Tibial artery (tissue), 4 donors: ENCODE measurements around the gene LRP1B.

Experiments
- DNase-seq, 2 donors: peaks; one replicate each; pipeline ENCODE4 v3.0.0-alpha.2; 2019
- H3K27ac ChIP-seq, 2 donors: fragments of 200-600 bp; sonication (generic) in 1 of 2; 1 replicate in 1 of 2; 2 replicates in 1 of 2; pipeline ENCODE4 v1.5.1; 2018 to 2019; ENCODE audit warnings: mild to moderate bottlenecking in 1 of 2
- H3K27me3 ChIP-seq, 2 donors: fragments of 200-600 bp; sonication (generic) in 1 of 2; one replicate each; pipeline versions ENCODE4 v1.5.1 to v1.6.0; 2016 to 2019
- H3K36me3 ChIP-seq, 3 donors: fragments of 200-600 bp; sonication (generic) in 2 of 3; one replicate each; pipeline ENCODE4 v1.5.1; 2016 to 2019; ENCODE audit warnings: mild to moderate bottlenecking in 2 of 3
- H3K4me1 ChIP-seq, 4 donors: fragments of 200-600 bp; sonication (generic) in 2 of 4; 1 replicate in 3 of 4; 2 replicates in 1 of 4; pipeline ENCODE4 v1.5.1; 2016 to 2019
- H3K4me3 ChIP-seq, 2 donors: fragments of 200-600 bp; sonication (generic) in 1 of 2; 1 replicate in 1 of 2; 2 replicates in 1 of 2; pipeline ENCODE4 v1.5.1; 2018 to 2019; ENCODE audit warnings: mild to moderate bottlenecking in 2 of 2
- H3K9me3 ChIP-seq, 3 donors: fragments of 200-600 bp; sonication (generic) in 1 of 3; one replicate each; pipeline ENCODE4 v1.5.1; 2016 to 2019
- intact Hi-C: fragments of 100-400 bp; cut with DNase I; formaldehyde crosslinking; loops from one replicate; pipeline ENCODE4 v1.15.0; 2023; ENCODE audit warnings: low total_unique reads
- TF ChIP-seq, protein P1 (sequence below), 2 experiments: fragments of 200-600 bp in 1 of 2; fragments of 450-650 bp in 1 of 2; IDR thresholded peaks; one replicate each; pipeline ENCODE4 v1.5.1; 2017 to 2019; ENCODE audit warnings: antibody characterized with exemption in 2 of 2, mild to moderate bottlenecking in 1 of 2, moderate library complexity in 1 of 2

The LRP1B gene

DNA sequence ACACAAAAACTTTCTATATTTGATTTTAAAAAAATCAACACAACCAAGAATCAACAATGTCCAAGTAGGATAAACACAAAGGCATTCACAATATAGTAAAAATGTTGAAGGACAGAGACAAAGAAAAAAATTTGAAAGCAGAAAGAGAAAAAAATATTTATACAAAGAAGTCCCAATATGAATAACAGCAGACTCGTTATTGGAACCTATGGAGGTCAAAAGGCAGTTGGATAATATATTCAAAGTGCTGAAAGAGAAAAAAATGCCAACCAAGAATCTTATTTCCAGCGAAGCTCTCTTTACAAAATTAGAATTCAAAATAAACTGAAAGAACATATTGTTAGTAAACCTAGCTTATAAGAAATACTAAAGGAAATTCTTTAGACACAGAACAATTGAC, 859.5 kb downstream of the LRP1B start:
- Histone ChIP-seq H3K27me3 (no peaks in the 10 kb centered on the region), H3K27ac (no peak overlapping the region), H3K36me3 (no peaks in the 10 kb centered on the region), H3K4me1 (no peaks in the 10 kb centered on the region), H3K4me3 (no peak overlapping the region), H3K9me3 (no peaks in the 10 kb centered on the region)
- intact Hi-C loops: no loop called here
- TF ChIP-seq, protein P1, sequence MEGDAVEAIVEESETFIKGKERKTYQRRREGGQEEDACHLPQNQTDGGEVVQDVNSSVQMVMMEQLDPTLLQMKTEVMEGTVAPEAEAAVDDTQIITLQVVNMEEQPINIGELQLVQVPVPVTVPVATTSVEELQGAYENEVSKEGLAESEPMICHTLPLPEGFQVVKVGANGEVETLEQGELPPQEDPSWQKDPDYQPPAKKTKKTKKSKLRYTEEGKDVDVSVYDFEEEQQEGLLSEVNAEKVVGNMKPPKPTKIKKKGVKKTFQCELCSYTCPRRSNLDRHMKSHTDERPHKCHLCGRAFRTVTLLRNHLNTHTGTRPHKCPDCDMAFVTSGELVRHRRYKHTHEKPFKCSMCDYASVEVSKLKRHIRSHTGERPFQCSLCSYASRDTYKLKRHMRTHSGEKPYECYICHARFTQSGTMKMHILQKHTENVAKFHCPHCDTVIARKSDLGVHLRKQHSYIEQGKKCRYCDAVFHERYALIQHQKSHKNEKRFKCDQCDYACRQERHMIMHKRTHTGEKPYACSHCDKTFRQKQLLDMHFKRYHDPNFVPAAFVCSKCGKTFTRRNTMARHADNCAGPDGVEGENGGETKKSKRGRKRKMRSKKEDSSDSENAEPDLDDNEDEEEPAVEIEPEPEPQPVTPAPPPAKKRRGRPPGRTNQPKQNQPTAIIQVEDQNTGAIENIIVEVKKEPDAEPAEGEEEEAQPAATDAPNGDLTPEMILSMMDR (IDR thresholded peaks at IDR 0.05): no peak
- no peak for DNase-seq

GRCh38 chr2:141264848-141265247, 866.0 kb downstream of the LRP1B start:
- intact Hi-C loops: no loop called here
- TF ChIP-seq, protein P1 (IDR thresholded peaks at IDR 0.05): no peak
- H3K4me1 ChIP-seq: no peaks in the 10 kb centered on the region

GRCh38 chr2:141260911-141261310, 869.9 kb downstream of the LRP1B start:
- no peak overlapping the region for H3K27ac ChIP-seq
- TF ChIP-seq, protein P1 (IDR thresholded peaks at IDR 0.05): no peak
- H3K36me3 ChIP-seq: no peaks in the 10 kb centered on the region
- H3K4me1 ChIP-seq: no peaks in the 10 kb centered on the region
- intact Hi-C loops: no loop called here
- no peak overlapping the region for H3K4me3 ChIP-seq
- no peaks in the 10 kb centered on the region for H3K27me3 ChIP-seq
- no peaks in the 10 kb centered on the region for H3K9me3 ChIP-seq
- DNase-seq: no peak

More at GRCh38 chr2:141264848-141265247, 866.0 kb downstream of the LRP1B start:
- H3K36me3 ChIP-seq: no peaks in the 10 kb centered on the region
- DNase-seq: no peak
- no peaks in the 10 kb centered on the region for H3K9me3 ChIP-seq
- H3K4me3 ChIP-seq: no peak overlapping the region
- H3K27me3 ChIP-seq: no peaks in the 10 kb centered on the region
- H3K27ac ChIP-seq: no peak overlapping the region

DNA sequence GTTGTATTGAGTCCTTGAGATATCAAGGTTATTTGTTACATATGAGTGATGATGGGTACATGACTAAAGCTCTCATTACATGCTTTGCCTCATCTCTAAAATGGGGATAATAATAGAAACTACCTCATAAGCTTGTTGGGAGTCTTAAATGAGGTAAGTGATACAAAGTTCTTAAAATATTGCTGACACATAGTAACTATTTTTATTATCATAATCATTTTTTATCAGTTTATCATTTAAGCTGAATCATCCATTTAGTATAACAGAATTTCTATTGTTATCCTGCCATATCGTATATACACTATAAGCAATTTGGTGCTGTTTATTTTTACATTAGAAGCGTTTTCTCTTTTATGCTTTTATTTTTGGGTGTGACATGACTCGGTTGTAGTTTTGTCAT, 871.1 kb downstream of the LRP1B start:
- intact Hi-C loops: no loop called here
- Histone ChIP-seq H3K27me3 (no peaks in the 10 kb centered on the region), H3K9me3 (no peaks in the 10 kb centered on the region), H3K36me3 (no peaks in the 10 kb centered on the region), H3K4me3 (no peak overlapping the region), H3K27ac (no peak overlapping the region), H3K4me1 (no peaks in the 10 kb centered on the region)
- DNase-seq: no peak
- TF ChIP-seq, protein P1 (IDR thresholded peaks at IDR 0.05): no peak

DNA sequence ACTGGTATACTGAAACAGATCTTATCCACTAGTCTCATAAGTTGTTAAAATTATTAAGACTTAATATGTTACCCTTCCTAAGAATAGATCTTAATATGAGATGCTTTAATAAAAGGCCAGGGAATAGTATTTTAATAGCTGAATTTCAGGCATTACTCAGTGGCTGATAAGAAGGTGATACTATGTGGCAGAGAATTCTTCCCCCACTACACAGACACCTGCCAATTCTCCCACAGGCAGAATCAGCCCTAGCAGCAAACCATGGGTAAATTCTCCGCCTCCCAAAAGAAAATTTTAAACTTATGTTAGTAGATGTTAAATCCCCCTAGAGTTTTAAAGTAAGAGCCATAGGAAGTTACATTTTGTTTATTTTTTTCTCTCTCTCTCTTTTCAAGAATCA, 888.8 kb downstream of the LRP1B start:
- TF ChIP-seq, protein P1 (IDR thresholded peaks at IDR 0.05): no peak
- Histone ChIP-seq H3K9me3 (no peaks in the 10 kb centered on the region), H3K36me3 (no peaks in the 10 kb centered on the region), H3K27me3 (no peaks in the 10 kb centered on the region), H3K4me3 (no peak overlapping the region), H3K27ac (no peak overlapping the region), H3K4me1 (no peaks in the 10 kb centered on the region)
- intact Hi-C loops: no loop called here
- DNase-seq: no peak

- no peaks in the 10 kb centered on the region for H3K36me3 ChIP-seq
- no peak overlapping the region for H3K4me3 ChIP-seq
- TF ChIP-seq, protein P1 (IDR thresholded peaks at IDR 0.05): no peak
- intact Hi-C loops: no loop called here
- H3K9me3 ChIP-seq: no peaks in the 10 kb centered on the region
- DNase-seq: no peak
- no peak overlapping the region for H3K27ac ChIP-seq
- no peaks in the 10 kb centered on the region for H3K27me3 ChIP-seq
- no peaks in the 10 kb centered on the region for H3K4me1 ChIP-seq
These were observed 904.3 kb downstream of the LRP1B start for GRCh38 chr2:141226560-141226959.
